Hepatocyte (in vitro differentiated cells): Measurements from ENCODE around the gene LIPE.

Source experiments
- CTCF ChIP-seq: fragments of 200-600 bp; sonication (generic); IDR thresholded peaks from 2 replicates; pipeline ENCODE4 v1.5.1; 2016; ENCODE audit warnings: antibody characterized with exemption, mild to moderate bottlenecking; ENCODE audit not compliant: poor library complexity
- EZH2 ChIP-seq: fragments of 200-600 bp; sonication (generic); IDR thresholded peaks from 2 replicates; pipeline ENCODE4 v1.6.1; 2016; ENCODE audit warnings: antibody characterized with exemption, mild to moderate bottlenecking, borderline replicate concordance
- EZH2phosphoT487 ChIP-seq: fragments of 200-600 bp; sonication (generic); IDR thresholded peaks from one replicate; pipeline ENCODE4 v1.6.1; 2018; ENCODE audit warnings: antibody characterized with exemption, mild to moderate bottlenecking, low read depth, moderate library complexity; ENCODE audit not compliant: unreplicated experiment, severe bottlenecking

DNA sequence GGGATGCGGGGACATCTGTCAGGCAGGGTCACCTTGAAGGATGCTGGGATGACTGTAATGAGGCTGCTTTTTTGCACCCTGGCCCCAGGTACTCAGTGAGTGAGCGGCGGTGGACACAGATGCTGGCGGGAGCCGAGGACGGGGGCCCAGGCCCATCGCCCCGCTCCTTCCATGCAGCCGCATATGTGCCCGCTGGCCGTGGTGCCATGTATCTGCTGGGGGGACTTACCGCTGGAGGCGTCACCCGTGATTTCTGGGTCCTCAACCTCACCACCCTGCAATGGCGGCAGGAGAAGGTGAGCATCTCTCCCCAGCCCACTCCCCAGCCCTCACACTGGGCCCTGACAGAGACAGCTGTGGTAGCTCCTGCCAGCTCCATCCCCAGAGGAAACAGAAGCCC, 70.5 kb downstream of the LIPE start:
- TF ChIP-seq CTCF (no peak), EZH2phosphoT487 (no peak), EZH2 (no peak)
